ENCODE data around the gene ZCCHC4.

DNA sequence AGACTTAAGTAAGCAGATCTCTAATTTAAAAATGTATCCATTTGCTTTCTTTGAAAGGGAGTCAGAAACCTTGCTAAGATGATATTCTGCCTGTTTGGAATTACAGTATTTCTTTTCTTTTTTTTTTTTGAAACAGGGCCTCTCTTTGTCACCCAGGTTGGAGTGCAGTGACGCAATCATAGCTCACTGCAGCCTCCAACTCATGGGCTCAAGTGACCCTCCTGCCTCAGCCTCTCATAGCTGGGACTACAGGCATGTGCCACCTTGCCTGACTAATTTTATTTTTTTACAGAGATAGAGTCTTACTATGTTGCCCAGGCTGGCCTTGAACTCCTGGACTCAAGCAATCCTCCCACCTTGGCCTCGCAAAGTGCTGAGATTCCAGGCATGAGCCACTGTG lies 104.4 kb downstream of the ZCCHC4 start:
- TF ChIP-seq, protein P1, sequence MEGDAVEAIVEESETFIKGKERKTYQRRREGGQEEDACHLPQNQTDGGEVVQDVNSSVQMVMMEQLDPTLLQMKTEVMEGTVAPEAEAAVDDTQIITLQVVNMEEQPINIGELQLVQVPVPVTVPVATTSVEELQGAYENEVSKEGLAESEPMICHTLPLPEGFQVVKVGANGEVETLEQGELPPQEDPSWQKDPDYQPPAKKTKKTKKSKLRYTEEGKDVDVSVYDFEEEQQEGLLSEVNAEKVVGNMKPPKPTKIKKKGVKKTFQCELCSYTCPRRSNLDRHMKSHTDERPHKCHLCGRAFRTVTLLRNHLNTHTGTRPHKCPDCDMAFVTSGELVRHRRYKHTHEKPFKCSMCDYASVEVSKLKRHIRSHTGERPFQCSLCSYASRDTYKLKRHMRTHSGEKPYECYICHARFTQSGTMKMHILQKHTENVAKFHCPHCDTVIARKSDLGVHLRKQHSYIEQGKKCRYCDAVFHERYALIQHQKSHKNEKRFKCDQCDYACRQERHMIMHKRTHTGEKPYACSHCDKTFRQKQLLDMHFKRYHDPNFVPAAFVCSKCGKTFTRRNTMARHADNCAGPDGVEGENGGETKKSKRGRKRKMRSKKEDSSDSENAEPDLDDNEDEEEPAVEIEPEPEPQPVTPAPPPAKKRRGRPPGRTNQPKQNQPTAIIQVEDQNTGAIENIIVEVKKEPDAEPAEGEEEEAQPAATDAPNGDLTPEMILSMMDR (IDR thresholded peaks at IDR 0.05; ENCODE audit: insufficient read depth, low read depth, low read length): no peak
- no peak for TF ChIP-seq EZH2 (IDR thresholded peaks at IDR 0.05; ENCODE audit: insufficient read depth, low read length)

Data from astrocyte (in vitro differentiated cells and primary cell).